GM18508 (cell line): Measurements from ENCODE around the gene RGS3.

Experiments
- ATAC-seq: cut with Tn5 transposase; IDR thresholded peaks from one replicate; pipeline ENCODE4 v1.9.1; 2021; ENCODE audit warnings: moderate number of reproducible peaks; ENCODE audit not compliant: insufficient read depth, unreplicated experiment

The RGS3 gene

DNA sequence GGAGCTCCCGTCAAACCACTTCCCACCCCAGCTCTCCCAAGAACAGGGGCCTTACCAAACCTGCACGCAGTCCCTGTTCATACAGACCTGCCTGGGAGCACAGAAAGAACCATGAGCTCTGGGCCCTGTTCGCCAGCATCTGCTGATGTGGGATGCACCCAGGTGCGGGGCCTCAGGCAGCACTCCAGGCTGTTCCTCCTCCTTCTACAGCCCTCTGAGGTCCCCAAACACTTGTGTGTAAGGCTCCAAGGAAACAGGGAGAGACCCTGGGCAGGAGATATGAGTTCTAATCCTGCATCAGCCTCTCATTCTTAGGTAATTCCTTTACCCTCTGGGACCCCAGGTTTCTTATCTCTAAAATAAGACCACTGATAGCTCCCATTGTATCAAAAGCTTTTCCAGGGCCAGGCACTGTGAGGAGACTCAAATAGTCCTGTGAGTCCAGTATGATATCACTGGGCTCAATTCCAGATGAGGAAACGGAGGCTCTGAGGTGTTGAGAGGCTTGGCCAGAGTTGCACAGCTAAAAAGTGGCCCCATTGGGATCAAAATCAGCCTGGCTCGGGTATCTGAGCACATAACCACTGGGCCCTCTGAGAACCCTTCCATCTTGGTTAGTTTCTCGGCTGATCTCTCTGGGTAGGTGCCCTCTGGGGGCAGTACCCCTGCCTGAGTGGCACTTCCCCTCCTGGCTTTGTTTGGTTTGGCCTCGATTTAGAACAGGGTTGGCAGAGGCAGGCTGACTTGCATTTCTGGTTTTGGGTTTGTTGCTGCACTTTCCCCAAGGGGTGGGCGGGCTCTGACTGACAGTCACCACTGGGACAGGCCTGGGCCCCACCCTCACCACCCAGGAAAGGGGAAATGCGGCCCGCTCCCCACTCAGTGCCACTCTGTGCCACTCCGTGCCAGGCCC is 116.8 kb downstream of the RGS3 start:
- ATAC-seq: no peak

DNA sequence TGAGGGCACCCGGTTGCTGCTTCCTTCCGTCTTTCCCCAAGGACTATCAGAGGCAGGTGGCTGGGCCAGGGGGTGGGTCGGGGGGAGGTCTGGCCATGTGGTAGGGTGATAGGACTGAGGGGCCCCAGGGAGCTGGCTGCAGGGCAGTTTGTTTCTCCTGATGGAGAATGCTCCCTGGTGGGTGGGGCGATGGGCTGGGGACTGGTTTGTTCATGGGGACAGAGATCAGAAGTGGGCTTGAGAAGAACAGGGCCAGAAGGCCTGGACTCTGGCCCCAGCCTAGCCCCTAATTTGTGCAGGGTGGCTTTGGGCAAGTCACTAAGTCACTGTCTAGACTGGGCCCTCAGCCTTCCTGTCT is 117.4 kb downstream of the RGS3 start:
- no peak for ATAC-seq

DNA sequence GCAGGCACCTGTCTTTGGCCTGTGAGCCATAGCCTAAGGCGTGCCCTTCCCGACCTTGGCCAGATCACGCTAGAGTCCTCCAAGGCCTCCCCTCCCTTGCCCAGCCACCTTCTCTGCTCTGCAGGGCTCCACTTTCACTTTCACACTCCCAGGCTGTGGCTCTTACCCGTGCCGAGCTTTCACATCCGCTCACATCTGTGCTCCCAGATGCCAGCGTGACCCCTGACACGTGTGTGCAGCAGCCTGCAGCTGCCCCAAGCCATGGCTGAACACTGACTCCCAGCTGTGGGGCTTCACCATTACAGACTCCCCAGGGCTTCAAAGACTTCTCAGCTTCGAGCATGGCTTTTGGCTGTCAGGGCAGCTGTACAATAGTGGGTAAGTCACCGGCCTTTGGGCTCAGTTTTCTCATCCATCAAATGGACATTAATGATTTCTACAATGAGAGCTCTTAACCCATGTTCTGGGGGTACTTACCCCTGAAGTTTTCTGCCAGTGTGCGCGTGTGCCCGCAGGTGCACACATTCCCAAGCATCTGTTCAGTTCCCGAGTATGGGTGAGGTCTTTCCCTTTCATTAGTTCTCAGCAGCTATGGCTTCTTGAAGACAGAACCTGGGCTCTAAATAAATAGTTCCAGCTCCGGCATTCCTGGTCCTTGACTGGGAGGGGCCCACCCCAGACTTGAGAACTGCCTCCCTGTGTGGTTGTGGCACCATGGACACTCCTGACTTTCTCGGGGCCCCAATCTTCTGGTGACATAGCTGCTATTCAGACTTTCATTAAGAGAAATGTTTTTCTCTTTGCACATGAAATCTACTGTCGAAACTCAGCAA is 118.6 kb downstream of the RGS3 start:
- ATAC-seq: peak; percentile 78

DNA sequence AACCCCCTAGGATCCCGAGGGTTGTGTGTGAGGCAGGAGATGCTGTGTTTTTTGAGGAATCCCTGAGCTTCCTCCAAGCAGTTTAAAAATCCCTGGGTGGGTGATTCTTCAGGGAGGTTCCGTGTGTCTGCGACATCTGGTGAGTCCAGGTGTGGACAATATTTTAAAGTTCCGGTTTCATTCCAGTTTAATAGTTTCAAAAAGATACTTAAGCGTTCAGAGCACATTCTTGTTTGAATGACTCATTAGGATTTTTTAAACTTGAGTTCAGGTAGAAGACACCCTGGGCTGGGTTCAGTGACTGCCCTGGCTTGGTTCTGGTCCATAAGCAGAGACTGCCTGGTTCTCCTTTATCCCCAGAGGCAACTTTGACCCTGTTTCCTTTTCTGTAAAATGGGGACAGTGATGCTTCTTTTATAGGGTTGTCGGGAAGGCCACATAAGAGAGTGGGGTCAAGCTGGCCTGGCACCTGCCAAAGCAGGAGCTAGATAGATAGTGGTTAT is 119.2 kb downstream of the RGS3 start:
- no peak for ATAC-seq

DNA sequence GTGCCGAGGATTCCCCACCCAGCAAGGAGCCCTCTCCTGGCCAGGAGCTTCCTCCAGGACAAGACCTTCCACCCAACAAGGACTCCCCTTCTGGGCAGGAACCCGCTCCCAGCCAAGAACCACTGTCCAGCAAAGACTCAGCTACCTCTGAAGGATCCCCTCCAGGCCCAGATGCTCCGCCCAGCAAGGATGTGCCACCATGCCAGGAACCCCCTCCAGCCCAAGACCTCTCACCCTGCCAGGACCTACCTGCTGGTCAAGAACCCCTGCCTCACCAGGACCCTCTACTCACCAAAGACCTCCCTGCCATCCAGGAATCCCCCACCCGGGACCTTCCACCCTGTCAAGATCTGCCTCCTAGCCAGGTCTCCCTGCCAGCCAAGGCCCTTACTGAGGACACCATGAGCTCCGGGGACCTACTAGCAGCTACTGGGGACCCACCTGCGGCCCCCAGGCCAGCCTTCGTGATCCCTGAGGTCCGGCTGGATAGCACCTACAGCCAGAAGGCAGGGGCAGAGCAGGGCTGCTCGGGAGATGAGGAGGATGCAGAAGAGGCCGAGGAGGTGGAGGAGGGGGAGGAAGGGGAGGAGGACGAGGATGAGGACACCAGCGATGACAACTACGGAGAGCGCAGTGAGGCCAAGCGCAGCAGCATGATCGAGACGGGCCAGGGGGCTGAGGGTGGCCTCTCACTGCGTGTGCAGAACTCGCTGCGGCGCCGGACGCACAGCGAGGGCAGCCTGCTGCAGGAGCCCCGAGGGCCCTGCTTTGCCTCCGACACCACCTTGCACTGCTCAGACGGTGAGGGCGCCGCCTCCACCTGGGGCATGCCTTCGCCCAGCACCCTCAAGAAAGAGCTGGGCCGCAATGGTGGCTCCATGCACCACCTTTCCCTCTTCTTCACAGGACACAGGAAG is 120.2 kb downstream of the RGS3 start:
- no peak for ATAC-seq

DNA sequence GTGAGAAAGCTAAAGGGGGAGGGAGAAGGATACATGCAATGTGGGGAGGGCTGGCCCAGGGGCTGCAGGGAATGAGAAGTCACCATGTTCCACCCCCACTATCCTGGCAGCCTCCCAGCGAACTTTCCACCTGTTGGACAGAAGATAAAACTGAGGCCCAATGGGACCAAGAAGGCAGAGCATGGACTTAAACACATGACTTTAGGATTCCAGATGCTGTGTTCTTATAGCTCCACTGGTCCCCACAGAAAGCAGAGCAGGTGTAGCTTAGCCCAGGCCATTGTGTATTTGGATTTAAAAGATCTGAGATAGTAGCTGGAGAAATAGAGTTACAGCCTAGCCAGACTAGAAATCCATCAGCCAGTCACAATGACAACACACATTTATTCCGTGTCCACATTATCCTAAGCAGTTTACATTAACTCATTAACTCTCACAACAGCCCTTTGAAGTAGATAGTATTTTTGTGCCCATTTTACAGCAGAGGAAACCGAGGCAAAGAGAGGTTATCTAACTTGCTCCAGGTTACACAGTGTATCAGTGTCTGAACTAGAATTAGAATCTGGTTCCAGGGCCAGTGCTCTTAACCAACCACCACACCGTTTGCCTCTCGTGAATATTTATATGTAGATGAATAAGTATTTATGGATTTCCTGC is 121.0 kb downstream of the RGS3 start:
- ATAC-seq: no peak

DNA sequence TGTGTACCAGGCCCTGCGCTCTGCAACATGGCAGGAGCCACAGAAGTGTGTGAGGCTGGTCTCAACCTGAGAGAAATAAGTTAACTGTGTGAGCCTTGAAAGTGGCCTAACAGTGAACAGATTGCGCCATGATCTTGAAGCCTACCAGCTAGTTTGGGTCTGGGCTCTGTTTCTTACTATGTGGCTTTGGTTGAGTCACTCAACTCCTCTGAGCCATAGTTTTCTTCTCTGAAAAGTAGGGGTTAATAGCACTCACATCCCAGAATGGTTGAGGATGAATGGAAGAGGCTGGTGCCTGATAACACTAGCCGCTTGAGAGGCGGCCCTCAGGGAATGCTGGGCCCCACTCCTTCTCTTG is 121.5 kb downstream of the RGS3 start:
- ATAC-seq: no peak

DNA sequence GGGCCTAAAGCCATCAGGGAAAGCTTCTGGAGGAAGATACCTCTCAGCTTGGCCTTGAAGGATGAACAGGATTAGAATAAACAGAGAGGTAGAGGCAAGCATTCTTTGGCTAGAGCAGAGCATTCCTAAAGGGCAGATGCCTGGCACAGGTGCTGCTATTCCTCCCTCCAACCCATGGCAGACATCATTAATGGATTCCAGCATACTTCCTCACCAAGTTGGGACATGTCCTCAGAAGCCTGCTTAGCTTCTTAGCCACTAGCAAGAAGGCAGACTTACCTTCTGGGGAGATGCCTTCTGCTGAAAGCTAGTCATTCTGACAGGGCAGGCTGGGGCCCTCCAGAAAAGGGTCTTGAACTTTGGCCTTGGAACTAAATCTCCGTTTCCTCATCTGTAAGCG is 122.0 kb downstream of the RGS3 start:
- ATAC-seq: no peak

DNA sequence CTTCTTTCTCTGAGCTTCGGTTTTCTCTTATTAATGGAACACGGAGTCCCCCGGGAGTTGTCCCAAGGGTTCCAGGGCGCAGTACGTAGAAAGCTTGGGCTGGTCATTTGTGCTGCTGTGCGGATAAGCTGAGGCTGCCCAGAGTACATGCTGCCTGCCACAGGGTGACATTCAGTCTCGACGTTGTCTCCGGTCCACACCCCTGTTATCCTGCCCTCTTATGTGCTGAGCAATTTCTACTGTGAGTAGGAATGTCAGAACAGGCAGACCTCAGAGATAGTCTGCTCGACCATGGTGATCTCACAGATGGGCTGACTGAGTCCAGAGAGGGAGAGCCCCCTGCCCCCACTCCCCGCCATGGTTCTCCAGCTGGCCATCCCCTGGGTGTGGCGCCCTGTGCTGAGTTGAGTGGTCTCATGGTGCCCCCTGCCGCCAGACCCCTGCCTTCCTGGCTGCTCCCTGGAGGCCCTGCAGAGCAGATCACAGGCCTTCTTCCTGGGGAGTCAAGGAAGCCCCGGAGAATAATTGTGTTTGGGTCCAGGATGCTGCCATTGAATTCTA is 124.0 kb downstream of the RGS3 start:
- ATAC-seq: no peak

DNA sequence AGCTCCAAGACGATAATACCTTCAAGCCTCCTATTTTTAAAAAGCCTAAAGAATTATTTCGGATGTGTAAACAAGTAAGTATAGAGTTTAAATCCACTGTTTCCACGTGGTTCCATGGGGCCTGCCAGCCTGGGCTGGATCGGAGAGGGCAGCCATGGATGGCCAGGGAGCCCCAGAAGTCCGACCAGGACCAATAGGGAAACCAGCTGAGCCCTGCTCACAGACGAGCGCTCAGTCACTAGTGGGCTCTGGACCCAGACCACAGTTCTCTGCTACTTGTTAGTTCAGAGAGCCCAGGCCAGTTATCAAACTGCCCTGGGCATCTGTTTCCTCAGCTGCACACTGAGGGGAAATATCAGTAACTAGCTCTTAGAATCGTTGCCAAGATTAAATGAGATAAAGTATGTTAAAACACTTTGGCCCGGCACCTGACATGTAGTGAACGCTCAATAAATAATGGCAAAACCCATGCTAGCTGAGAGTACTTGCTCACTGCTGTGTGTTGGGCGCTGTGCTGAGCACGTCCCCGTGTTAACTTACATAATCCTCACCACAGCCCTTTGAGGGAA is 124.8 kb downstream of the RGS3 start:
- ATAC-seq: no peak

DNA sequence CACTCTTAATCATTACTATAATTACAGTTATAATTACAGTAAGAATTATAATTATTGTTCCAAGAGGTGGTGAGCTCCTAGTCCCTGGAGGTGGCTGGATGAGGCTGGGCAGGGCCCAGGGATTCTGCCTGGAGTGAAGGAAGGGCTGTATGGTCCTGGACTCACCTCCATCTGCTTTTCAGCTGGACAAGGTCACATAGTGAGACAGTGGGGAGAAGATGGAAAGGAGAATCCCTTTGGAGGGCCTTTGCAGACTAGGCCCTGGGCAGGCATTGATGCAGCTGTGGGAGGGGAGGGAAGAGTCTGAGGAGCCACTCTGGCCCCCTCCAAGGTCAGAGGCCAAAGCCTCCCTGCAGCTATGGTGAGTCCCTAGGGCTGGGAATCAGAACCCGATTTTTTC is 125.4 kb downstream of the RGS3 start:
- no peak for ATAC-seq

DNA sequence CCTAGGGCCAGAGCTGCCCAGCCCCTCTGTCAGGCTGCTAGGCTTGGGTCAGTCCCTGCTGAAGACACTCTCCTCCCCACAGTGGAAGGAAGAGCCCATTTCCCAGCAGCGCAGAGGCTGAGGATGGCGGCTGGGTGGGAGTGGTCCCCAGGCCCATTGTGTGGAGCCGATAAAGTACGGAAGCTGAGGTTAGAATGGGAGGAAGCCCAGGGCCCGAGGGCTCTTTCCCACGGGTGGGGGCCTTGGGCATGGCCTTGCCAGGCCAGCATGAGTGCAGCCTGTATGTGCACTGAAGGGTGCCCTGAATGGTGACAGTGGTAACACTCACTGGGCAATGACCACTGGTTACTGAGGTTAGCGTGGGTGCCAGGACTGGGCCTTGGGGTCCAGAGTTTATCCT is 125.9 kb downstream of the RGS3 start:
- ATAC-seq: no peak

DNA sequence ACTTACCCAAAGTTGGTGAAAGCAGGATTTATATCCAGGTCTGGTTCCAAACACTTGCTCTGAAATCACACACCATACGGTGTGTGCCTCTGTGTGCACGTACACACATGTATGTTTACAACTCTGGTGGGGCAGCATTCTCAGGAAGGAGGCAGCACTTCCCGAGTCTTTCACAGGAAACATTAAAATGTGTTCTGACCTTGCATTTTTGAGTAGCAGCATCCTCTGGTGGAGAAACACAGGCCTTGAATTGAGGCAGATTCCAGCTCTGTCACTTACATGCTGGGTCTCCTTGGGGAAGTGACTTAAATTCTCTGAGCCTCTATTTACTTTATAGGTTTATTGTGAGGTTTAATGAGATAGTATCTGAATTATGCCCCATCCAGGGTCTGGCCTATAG is 126.4 kb downstream of the RGS3 start:
- no peak for ATAC-seq

DNA sequence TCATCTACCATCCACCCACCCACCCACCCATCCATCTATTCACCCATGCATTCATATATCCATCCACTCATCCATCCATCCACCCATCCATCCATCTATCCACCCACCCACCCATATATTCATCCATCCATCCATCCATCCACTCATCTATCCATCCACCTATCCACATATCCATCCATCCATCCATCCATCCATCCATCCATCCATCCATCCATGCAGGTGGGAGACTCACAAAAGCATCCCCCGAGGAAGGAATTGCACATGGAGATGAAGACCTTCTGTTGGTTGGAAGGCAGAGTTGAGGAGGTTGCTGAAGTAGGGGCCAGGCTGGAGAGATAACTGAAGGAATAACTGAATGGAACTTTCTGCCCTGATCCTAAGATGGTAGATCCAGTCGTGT is 126.9 kb downstream of the RGS3 start:
- ATAC-seq: no peak

DNA sequence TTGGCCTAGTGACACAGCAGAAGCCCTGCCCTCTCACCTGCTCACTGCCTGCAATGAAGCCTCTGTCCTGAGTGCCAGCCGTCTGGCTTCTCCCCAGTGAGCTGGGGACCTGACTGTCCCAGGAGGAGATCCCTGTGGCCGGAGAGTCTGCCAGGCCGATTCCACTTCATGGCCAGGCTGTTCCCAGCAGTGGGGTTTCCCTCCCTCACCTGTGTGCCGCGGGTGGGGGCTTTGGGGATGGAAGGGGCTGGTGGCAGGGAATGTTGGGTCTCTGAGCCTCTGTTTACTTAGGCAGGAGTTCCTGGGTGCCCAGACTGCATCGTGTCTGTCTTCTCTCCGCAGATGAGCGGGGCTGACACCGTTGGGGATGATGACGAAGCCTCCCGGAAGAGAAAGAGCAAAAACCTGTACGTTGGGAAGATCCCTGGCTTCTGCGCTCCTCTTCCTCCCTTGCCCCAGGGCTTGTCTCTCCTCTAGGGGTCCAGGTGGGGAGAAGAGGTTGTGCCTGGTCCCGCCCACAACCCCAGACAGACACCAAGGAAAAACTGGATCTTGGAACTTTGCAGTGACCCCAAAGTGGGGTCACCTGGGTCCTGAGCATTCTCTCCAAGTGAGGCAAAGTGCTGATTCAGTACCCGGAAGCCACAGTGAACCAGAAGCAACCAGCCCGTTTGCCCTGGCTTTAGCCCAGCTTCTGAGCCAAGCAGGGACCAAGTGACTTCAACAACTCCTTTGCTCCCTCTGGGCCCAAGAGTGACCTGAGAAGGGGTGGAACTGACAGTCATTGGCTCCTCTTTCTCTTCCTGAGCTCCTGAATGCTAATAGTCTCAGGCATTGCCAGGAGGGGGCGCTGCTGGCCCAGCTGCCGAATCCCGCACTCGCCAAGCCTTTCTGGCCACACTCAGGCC is 127.7 kb downstream of the RGS3 start:
- no peak for ATAC-seq

DNA sequence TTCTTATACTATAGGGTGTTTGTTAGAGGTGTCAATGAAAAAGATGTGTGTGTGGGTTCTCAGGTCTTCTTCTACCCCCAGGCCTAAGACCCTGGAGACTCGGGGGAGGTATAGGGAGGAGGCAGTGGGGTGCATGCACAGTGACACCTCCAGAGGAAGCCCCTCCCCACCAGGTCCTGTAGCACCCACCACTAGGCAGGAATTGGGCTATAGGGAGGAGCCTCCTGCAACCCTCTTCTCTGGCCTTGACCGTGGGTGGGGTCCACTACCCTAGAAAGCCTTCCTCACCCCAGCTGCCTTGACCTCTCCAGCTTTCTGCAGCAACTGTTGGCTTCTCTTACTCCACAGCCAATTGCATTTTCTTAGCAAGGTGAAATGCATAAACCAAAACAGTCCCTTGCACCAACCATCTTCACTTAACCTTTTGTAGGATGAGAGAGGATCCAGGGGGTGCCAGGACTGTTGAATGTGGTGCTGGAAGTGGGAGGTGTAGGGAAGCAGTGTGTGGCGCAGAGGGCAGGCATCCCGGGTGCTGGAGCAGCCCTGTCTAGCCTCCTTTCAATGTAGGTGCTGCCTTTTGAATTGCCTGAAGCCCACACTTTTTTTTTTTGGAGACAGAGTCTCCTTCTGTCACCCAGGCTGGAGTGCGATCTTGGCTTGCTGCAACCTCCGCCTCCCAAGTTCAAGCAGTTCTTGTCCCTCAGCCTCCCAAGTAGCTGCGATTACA is 128.5 kb downstream of the RGS3 start:
- no peak for ATAC-seq

DNA sequence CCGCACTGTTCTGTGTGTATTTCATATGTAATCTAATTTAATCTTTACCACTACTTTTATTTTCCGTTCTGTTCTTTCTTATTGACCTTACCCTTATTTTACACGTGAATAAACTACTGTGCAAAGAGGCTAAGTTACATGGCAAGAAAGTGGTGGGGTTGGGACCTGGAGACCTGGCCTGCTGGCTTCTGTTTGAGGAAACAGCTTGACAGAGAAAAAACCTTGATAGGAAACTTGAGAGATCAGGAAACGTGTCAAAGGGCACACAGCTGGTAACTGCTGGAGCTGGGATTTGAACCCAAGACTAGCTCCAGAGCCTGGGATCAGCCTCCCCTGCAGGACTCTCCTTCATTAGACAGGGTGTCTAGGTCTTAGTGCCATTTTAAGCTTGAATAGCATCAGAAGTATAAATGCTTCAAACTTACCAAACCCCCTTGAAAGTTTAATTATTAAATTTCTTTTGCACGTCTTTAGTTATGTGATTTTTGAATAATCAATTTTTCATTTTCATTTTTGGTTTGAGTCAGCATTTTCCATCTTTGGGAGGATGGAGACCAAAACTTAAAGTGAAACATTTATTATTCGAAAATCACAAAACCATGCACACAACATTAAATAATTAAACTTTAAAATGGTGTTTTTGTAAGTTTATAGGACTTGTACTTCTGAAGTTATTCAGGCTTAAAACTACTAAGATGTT is 129.5 kb downstream of the RGS3 start:
- ATAC-seq: no peak
